Measurements from ENCODE around the gene PLSCR1.
A peak's percentile ranks its signal among the peaks of the same experiment; 100 is the strongest.

The PLSCR1 gene

GRCh38 chr3:146472611-146473010 lies 71.8 kb downstream of the PLSCR1 start:
- peak in 1 of 2 donors; percentile 9 for DNase-seq

- no peak for DNase-seq
These were observed 73.4 kb downstream of the PLSCR1 start for GRCh38 chr3:146471012-146471411.

GRCh38 chr3:146470425-146470990 lies 73.9 kb downstream of the PLSCR1 start:
- no peak for DNase-seq

GRCh38 chr3:146469150-146470017 lies 75.0 kb downstream of the PLSCR1 start, which contains the start of gene PLSCR2:
Gene PLSCR2, minus strand, starts transcription at chr3:146469561. Its CDS starts 9,657 bp downstream, at chr3:146459904.
- DNase-seq: peak; percentile 38 to 49

GRCh38 chr3:146468671-146469149 lies 75.7 kb downstream of the PLSCR1 start:
- DNase-seq: no peak

GRCh38 chr3:146468234-146468633 lies 76.2 kb downstream of the PLSCR1 start:
- no peak for DNase-seq

- no peak for DNase-seq
These were observed 77.8 kb downstream of the PLSCR1 start for GRCh38 chr3:146466604-146467003.

GRCh38 chr3:146465693-146466465 lies 78.5 kb downstream of the PLSCR1 start:
- DNase-seq: no peak

Data from inflammatory macrophage (primary cell).